Suppressor macrophage treated with lipopolysaccharide for 1 hour (primary cell): Measurements from ENCODE around the gene PIAS4.

ENCODE experiments used
- DNase-seq, 3 donors: peaks; one replicate each; pipeline ENCODE4 v3.0.0-alpha.2; 2020 to 2022

Gene PIAS4

GRCh38 chr19:3977242-3978143 is 30.0 kb upstream of the PIAS4 start:
- DNase-seq: no peak

- no peak for DNase-seq
Observed at GRCh38 chr19:3978145-3978544, 29.4 kb upstream of the PIAS4 start.

GRCh38 chr19:3979289-3979673 is 28.3 kb upstream of the PIAS4 start:
- no peak for DNase-seq

GRCh38 chr19:3979674-3980352 is 27.7 kb upstream of the PIAS4 start:
- no peak for DNase-seq

- DNase-seq: no peak
Observed at GRCh38 chr19:3980353-3981251, 26.9 kb upstream of the PIAS4 start.

GRCh38 chr19:3981373-3981735 is 26.2 kb upstream of the PIAS4 start:
- no peak for DNase-seq

GRCh38 chr19:3981736-3982681 is 25.5 kb upstream of the PIAS4 start:
- no peak for DNase-seq

- DNase-seq: no peak
Observed at GRCh38 chr19:3982701-3983541, 24.6 kb upstream of the PIAS4 start.

GRCh38 chr19:3983542-3983914 is 24.0 kb upstream of the PIAS4 start:
- DNase-seq: no peak

- DNase-seq: peak; percentile 39 to 52 (median 41)
Observed at GRCh38 chr19:3983936-3984583, 23.5 kb upstream of the PIAS4 start.

GRCh38 chr19:3984584-3984907 is 23.0 kb upstream of the PIAS4 start:
- peak in 2 of 3 donors; percentile 21 to 26 for DNase-seq

- DNase-seq: peak; percentile 97 to 98 (median 98)
Observed at GRCh38 chr19:3984908-3985642, 22.5 kb upstream of the PIAS4 start, which contains the start of gene EEF2. Gene EEF2, minus strand, starts transcription at chr19:3985463. Its CDS starts 83 bp downstream, at chr19:3985380.

- DNase-seq: no peak
Observed at GRCh38 chr19:3985643-3986259, 21.8 kb upstream of the PIAS4 start.

GRCh38 chr19:3986260-3987041 is 21.1 kb upstream of the PIAS4 start:
- peak; percentile 87 to 91 (median 90) for DNase-seq

- peak; percentile 92 to 96 (median 95) for DNase-seq
Observed at GRCh38 chr19:3987619-3988371, 19.7 kb upstream of the PIAS4 start.

- peak in 1 of 3 donors; percentile 17 for DNase-seq
Observed at GRCh38 chr19:3990815-3991117, 16.8 kb upstream of the PIAS4 start.

GRCh38 chr19:3995607-3996006 is 11.9 kb upstream of the PIAS4 start:
- no peak for DNase-seq
